HL-60 (cell line): ENCODE results near the gene PTPA.

Experiments
- DNase-seq, 2 experiments: peaks; one replicate each; pipeline ENCODE4 v3.0.0-alpha.2; 2010 to 2020; ENCODE audit warnings: low read depth in 1 of 2, low spot score in 1 of 2
- H3K27ac ChIP-seq: fragments of 250-450 bp; sonication (Bioruptor Pico); replicated peaks from 2 replicates; pipeline ENCODE4 v1.5.1; 2020; ENCODE audit warnings: mild to moderate bottlenecking, moderate library complexity
- H3K27me3 ChIP-seq: fragments of 250-450 bp; sonication (Bioruptor Pico); 2 replicates; pipeline ENCODE4 v1.5.1; 2021; ENCODE audit warnings: mild to moderate bottlenecking, moderate library complexity; ENCODE audit not compliant: insufficient read depth, poor library complexity, severe bottlenecking
- H3K4me3 ChIP-seq: replicated peaks from 2 replicates; pipeline ENCODE4 v1.5.1; 2011; ENCODE audit warnings: mild to moderate bottlenecking, control low read depth, low read length; ENCODE audit not compliant: insufficient read depth
- CTCF ChIP-seq: IDR thresholded peaks from one replicate; pipeline ENCODE4 v1.5.1; 2011; ENCODE audit warnings: low read length, control low read depth, inconsistent platforms; ENCODE audit not compliant: insufficient read depth
- GABPA ChIP-seq: IDR thresholded peaks from 2 replicates; pipeline ENCODE4 v1.6.1; 2012; ENCODE audit warnings: low read depth
- POLR2AphosphoS5 ChIP-seq: IDR thresholded peaks from 2 replicates; pipeline ENCODE4 v1.6.1; 2012; ENCODE audit warnings: low read depth
- SPI1 ChIP-seq: IDR thresholded peaks from 2 replicates; pipeline ENCODE4 v1.6.1; 2012; ENCODE audit warnings: low read depth, mild to moderate bottlenecking, borderline replicate concordance
- TF ChIP-seq, protein P1 (sequence below): IDR thresholded peaks from 2 replicates; pipeline ENCODE4 v1.6.1; 2012; ENCODE audit warnings: low read depth; ENCODE audit not compliant: insufficient replicate concordance

The PTPA gene

GRCh38 chr9:129074106-129074505 is 37.1 kb upstream of the PTPA start:
- TF ChIP-seq GABPA (no peak), SPI1 (no peak), POLR2AphosphoS5 (no peak), CTCF (no peak)
- TF ChIP-seq, protein P1, sequence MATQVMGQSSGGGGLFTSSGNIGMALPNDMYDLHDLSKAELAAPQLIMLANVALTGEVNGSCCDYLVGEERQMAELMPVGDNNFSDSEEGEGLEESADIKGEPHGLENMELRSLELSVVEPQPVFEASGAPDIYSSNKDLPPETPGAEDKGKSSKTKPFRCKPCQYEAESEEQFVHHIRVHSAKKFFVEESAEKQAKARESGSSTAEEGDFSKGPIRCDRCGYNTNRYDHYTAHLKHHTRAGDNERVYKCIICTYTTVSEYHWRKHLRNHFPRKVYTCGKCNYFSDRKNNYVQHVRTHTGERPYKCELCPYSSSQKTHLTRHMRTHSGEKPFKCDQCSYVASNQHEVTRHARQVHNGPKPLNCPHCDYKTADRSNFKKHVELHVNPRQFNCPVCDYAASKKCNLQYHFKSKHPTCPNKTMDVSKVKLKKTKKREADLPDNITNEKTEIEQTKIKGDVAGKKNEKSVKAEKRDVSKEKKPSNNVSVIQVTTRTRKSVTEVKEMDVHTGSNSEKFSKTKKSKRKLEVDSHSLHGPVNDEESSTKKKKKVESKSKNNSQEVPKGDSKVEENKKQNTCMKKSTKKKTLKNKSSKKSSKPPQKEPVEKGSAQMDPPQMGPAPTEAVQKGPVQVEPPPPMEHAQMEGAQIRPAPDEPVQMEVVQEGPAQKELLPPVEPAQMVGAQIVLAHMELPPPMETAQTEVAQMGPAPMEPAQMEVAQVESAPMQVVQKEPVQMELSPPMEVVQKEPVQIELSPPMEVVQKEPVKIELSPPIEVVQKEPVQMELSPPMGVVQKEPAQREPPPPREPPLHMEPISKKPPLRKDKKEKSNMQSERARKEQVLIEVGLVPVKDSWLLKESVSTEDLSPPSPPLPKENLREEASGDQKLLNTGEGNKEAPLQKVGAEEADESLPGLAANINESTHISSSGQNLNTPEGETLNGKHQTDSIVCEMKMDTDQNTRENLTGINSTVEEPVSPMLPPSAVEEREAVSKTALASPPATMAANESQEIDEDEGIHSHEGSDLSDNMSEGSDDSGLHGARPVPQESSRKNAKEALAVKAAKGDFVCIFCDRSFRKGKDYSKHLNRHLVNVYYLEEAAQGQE, result no peak

GRCh38 chr9:129075996-129076639 is 35.1 kb upstream of the PTPA start:
- Histone ChIP-seq H3K27me3 (no peaks in the 10 kb centered on the region), H3K4me3 (no peak overlapping the region), H3K27ac (no peak overlapping the region)
- DNase-seq, result no peak
- TF ChIP-seq GABPA, result no peak
- TF ChIP-seq, protein P1, result no peak

More at GRCh38 chr9:129074106-129074505, 37.1 kb upstream of the PTPA start:
- Histone ChIP-seq H3K4me3 (no peak overlapping the region), H3K27ac (no peak overlapping the region), H3K27me3 (no peaks in the 10 kb centered on the region)
- DNase-seq, result no peak

- no peak for DNase-seq
- no peak overlapping the region for H3K27ac ChIP-seq
- no peaks in the 10 kb centered on the region for H3K27me3 ChIP-seq
- TF ChIP-seq GABPA, result no peak
- TF ChIP-seq, protein P1, result no peak
- no peak for TF ChIP-seq SPI1
- no peak overlapping the region for H3K4me3 ChIP-seq
Observed at GRCh38 chr9:129076640-129077037, 34.6 kb upstream of the PTPA start.

DNA sequence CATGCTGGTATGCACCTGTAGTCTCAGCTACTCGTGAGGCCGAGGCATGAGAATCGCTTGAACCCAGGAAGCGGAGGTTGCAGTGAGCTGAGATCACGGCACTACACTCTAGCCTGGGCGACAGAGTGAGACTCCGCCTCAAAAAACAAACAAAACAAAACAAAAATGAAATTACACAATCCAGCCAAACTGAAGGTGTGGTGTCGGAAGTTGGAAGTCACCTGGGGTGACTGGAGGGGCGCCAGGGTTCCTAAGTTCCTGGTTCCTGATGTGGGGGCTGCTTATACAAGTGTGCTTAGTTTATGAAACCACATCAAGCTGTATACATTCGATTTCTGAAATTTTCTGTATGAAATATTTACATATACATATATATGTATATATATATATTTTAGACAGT is 34.0 kb upstream of the PTPA start:
- Histone ChIP-seq H3K27me3 (no peaks in the 10 kb centered on the region), H3K4me3 (no peak overlapping the region), H3K27ac (no peak overlapping the region)
- no peak for DNase-seq
- TF ChIP-seq CTCF (no peak), GABPA (no peak), SPI1 (no peak), POLR2AphosphoS5 (no peak)
- TF ChIP-seq, protein P1, result no peak
